Measurements from ENCODE around the gene PAQR9.

PAQR9 gene

DNA sequence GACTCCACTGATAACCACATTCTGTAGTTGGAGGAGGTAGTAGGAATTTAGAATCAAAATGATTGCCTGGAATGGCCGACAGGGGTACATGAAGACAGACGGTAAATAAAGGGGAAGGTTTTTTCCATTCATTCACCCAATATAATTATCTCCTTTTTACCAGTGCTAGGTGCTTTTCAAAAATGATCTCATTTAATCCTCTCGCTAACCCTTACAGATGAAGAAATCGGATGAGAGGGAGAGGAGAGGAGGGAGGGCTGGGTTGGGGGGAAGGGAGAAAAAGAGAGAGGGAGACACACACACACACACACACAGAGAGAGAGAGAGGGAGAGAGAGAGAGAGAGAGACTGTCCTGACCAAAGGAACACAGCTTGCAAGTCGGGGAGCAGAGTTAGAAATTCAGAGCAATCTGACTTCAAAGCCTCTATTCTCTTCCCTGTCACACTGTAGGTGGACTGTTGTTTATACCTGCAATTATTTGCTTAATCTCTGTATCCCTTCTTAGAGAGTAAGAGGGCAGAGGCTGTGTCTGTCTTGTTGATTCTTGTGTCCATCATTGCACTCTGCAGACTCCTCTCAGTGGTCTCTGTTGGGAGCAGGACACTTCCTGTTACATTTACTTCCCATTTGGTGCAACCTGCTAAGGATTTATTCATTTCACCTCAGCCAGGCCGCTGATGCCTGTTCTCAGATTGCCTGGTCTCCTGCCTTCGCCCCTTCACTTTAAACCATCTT lies 18.7 kb upstream of the PAQR9 start:
- no peak for DNase-seq (ENCODE audit: low spot score)

DNA sequence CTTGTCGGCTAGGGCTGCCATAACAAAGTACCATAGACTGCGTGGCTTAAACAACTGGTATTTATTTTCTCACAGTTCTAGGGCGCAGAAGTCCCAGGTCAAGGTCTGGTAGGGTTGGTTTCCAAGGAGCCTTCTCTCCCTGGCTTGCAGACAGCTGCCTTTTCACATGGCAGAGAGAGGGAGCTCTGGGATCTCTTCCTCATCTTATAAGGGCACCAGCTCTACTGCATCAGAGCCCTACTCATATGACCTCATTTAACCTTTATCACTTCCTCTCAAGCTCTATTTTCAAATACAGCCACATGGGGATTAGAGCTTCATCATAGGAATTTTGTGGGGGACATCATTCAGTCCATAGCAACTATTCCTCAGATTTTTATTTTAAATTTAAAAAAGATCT lies 17.6 kb upstream of the PAQR9 start:
- no peak for DNase-seq (ENCODE audit: low spot score)

DNA sequence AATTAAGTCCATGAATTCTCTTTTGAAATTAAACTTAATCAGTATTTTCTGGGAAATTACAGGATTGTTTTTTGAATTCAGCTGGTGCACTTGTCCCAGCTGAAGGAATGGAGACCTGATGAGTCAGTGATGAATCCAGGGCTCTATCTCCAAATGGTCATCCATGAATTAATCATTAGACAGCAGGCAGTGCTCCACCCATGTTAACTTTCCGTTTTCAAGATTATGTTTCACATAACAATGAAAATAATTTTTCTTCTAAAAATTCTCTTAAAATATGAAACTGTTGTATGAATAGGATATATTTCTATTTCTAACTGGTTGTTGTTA lies 13.9 kb upstream of the PAQR9 start:
- peak; percentile 84 for DNase-seq (ENCODE audit: low spot score)

DNA sequence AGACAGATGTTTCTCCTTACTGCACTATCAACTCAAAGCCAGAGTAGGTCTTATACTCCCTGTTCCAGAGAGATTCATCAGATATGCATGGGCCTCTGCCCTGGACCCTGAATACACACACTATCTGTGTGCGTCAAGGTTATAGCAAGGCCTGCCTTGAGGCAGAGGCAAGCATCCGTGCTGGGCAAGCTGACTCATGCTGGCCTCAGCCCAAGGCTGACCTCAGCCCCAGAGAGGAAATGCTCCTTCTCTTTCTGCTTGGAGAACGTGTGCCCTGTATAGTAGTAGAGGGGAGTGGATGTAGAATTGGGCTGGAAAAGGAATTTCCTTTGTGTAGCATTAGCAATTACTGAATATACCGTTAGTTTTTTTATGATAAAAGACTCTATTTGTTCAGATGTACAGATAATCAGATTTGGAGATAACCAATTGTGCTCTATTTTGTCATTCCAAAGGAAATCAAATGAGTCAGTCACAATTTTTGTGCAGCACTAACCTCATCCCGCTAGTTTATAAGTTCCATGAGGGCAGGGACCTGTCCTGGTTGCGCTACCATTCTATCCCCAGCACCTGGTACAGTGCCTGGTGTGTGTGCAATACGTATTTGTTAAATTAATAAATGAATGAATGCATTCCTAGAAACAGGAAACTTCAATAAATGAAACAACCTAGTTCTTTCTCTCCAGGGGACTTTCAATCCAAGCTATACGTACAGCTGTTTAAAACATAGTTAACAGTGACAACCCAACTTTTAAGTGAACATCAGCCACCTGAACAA lies 13.3 kb upstream of the PAQR9 start:
- peak; percentile 94 for DNase-seq (ENCODE audit: low spot score)

DNA sequence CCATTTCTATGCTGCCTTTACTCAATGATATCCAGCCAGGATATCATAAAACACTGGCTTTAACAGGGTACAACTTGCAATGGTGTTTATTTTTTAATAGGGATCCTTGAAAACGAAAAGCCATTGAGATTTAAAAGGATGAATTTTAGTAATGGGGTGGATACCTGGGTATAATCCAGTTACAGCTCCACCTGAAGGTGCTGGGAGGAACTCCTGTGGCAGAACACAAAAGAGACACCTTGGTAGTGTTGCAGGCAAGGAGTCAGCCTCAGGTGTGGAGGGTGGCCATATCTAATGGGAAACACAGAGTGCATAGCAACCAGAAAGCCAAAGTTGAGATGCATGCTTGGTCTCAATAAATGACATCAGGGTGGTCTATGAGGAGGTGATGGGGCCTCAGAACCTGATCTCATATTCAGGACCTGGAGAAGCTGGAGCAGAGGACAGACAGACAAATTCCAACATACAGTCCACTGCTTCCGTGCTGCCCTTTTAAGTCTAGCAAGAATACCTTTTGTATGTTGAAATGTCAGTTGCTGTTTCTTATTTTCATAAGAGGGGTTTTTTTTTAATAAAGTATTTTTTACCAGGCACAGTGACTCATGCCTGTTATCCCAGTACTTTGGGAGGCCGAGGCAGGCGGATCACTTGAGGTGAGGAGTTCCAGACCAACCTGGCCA lies 12.0 kb upstream of the PAQR9 start:
- DNase-seq (ENCODE audit: low spot score), result no peak

DNA sequence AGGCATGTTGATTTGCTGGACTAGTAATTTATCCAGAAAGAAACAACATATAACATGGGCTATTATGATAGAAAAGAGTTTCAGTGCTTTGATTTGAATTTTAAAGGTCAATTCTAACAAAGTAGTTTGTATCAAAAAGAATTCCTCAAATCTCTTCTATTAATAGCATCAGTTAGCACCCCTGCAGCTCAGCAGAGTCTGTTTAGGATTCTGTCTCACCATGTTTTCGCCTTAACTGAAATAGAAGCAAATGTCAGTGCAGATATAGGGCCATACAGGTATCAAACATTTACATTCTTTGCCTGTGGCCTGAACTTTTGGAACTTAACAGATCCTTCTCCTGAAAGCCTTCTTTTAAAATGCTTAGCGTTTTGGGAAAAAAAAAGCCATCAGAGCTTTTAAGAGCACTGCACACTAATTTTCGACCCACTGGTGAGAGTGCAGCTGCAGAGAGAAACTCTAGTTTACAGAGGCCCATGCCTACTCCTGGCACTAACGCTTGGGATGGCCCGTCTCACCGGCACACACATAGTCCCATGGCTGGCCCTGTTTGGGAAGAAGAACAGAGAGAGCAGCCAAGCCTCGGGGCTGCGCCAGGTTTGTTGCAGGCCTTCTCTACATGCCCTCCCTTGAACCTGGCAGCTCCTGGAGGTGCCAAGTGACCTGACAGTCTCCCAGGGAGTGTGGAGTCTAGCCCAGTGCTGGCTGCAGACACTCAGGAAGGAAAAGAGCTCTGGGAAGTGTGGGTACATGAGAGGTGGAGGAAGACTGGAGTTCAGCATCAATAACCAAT lies 9.9 kb upstream of the PAQR9 start:
- DNase-seq (ENCODE audit: low spot score), result no peak

DNA sequence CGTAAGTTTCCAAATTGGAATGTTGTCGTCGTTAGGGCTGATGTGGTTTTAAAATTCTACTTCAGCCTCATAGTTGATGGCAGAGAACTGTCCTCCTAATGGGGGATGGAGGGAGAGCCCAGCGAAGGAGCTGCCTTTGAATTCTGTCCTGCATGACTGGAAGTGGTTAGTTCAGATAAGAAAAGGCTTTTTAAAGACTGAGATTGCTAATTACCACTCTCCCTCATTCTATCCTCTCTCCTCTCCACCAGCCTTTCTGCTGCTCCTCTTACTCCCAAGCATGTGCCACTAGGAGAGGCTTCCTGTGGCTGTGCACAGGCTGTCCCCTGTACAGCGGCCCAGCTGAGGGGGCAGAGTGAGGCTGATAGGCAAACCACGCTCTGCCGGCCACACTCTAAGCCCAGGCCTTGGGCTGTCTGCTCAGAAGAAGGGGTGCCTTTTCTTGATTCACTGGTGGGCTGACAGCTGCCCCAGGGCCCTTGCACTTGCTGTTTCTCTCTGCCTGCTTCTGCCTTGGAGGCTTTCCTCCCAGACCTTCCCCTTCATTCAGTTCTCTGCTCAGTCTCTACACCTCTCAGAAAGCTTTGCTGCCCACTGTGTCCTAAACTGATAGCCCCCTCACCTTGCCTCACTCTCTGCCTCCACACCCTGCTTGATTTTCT lies 8.7 kb upstream of the PAQR9 start:
- DNase-seq (ENCODE audit: low spot score), result no peak

DNA sequence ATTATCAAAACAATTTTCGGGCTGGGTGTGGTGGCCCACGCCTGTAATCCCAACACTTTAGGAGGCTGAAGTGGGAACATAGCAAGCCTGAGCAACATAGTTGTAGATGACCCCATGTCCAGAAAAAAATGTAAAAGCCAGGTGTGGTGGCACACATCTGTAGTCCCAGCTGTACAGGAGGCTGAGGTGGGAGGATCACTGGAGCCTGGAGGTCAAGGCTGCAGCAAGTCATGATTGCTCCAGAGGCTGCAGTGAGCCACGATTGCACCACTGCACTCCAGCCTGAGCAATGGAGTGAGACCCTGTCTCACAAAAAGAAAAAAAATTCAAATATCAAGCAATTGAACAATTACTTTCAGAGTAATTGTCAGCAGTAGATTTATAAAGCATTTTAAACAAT lies 8.0 kb upstream of the PAQR9 start:
- DNase-seq (ENCODE audit: low spot score), result no peak

DNA sequence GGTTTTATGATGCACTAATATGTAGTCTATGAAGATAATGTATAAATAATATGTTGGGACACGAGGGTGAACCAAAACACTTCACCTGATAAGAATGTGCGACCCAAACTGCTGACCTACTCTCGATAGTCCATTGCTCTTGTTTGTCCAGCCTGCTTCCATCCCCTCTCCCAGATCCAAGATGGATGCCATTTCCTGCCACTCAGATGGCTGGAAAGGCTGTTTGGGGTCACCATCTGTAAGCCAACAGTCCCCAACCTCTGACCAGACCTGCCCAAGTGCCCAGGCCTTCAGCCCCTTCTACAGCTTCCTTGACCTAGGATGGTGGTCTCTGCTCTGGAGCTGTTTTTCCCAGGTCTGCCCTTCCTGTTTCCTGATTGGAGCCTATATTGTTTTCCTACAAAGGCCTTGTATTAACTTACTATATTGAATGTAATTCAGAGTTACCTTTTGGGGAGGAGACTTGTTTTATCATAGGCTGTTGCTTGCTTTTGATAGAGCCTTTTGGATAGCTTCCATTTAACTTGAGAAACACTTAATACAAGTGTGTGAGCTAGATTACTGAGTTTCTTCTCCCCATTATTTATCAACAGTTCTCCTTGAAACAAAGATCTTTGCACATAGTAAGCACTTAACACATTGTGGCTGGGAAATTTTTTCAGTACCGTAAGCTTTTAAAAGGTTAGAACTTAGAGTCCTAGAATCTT lies 5.0 kb upstream of the PAQR9 start:
- peak; percentile 89 for DNase-seq (ENCODE audit: low spot score)

DNA sequence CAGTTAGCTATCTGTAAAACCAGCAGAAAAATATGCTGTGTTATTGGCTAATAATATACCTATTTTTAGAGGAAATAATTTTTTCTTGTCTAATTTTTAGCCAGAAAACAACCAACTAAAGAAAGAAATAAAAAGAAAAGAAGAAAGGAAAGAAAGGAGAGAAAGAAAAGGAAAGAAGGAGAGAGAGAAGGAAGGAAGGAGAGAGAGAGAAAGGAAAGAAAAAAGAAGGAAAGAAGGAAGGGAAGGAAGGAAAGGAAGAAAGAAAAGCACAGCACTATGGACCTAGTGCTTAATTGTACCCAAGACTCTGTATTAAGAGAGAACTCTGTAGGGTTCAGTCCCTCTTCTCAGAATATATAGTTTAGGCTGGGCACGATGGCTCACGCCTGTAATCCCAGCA lies 3.3 kb upstream of the PAQR9 start:
- no peak for DNase-seq (ENCODE audit: low spot score)

DNA sequence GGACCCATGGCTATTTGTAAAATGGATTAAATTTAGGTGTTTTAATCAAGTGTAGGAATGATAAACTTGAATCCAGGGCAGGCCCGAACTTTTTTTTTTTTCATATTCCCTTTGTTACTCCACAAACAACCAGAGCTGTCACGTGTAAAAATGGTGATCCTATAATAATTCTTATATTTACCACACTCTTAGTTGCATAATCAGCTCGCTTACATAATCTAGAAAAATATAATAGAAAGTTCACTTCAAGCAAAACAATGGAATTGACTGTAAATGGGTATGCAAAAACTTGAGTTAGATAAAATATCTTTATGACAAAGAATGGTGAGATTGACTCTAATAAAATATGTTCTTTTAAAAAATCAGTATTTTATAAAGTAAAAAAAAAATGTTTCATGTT lies 2.1 kb upstream of the PAQR9 start:
- DNase-seq (ENCODE audit: low spot score), result no peak

DNA sequence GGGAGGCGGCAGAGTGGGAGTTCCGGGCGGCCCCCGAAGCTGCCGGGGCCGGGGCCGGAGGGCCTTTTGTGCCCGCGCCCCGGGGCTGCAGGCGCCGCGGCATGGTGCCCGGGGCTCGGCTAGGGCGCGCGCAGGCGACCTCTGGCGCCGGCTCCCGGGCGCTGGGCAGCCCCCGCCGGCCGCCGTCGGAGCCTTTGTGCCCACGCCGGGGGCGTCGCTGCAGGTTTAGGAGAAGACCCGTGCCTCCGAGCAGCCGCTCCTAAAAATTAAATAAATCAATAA lies 299 bp downstream of the PAQR9 start:
- DNase-seq (ENCODE audit: low spot score), result no peak

DNA sequence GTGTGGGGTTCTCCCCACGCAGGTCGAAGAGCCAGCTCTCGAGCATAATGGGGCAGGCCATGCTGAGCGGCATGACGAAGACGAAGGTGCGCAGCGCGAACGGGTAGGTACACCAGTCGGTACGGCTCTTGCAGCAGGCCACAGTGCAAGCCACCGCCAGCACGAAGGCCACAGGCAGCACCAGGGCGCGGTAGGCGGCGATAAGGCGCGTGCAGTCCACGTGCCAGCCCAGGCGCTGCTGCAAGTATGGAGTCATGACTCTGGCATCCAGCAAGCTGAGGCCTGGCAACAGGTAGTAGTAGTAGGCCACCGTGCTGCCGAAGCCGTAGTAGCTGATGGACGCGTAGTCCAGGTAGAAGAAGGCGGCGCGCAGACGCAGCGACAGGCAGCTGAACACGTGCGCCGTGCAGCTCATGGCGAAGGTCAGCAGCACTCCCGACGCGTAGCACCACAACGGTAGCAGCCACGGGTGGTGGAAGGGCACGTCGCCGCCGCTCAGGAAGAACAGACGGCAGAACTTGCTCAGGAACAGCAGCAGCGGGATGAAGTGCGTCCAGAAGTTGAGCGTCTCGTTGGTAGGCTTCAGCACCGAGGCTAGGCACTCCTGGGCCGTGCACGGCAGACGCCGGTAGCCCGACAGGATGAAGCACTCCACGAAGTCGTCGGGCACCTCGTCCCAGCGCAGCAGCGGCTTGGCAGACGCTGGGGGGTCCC lies 797 bp downstream of the PAQR9 start:
- no peak for DNase-seq (ENCODE audit: low spot score)

DNA sequence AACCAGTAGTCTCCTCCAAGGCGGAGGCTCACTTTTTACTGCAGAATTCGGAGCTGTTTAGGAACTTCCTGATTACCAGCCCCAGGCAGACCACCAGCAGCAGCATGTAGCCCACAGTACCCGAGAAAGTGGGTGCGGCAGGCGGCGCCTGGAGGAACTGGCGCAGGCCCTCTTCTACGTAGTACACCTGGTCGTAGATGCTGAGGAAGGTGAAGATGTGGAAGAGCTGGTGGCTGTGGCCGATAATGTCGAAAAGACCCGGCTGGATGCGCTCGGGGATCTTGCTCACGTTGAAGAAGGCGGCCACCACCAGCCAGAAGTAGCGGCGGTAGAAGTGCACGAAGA lies 1.3 kb downstream of the PAQR9 start:
- no peak for DNase-seq (ENCODE audit: low spot score)

DNA sequence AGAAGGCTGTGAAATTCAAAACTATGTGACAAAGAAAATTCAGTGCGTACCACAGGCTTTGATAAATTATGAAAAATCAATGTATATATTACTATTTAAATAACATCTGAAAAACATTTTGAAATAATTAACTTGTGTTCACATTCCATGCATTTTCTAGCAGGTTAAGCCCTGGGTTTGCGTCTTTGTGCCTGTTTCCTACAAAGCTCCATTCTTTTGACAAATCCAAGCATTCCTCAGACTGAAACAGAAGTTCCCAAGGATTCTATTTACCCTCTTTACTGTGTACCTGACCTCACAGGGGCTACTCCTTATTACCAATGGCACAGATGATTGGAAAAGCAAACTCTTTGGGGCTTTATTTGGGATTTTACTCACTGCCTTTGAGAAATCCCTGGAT lies 1.9 kb downstream of the PAQR9 start:
- DNase-seq (ENCODE audit: low spot score), result no peak

DNA sequence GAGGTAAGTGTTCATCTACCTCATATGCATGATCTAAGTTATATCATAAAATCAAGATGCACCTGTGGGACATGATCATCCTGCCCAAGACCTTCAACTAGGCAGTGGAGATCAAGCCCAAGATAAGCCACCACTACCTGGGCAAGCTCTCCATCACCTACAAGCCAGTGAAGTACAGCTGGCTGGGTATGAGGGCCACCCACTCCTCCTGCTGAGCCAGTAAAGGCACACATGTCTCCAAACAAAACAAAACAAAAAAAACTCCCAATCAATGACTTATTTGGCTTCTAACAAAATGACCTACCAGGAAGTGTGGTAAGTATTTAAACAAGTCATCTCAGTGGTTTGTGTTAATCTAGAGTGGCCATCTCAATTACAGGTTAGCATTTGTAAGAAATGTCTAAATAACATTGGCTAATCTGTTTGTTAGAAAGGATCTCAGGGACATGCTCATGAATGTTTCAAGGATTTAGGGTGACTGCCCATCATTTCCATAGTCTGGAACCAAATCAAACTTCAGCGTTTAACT lies 3.1 kb downstream of the PAQR9 start:
- no peak for DNase-seq (ENCODE audit: low spot score)

DNA sequence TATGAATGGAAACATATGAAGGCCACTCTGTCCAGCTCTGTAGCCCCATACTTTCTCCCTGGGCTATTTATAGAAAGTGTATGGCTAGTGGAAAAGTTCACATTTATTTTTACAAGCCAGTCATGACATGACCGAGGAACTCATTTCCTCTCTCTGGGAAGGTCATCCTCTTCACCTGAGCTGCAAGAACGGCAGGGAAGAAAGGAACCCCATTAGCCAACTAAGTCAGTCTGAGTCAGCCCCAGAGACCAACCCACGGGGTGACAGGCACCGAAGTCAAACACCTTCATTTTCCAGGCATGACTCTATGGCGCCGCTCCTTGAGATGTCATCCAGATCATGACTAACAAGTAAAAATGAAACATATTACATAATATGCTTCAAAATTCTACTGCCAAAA lies 4.8 kb downstream of the PAQR9 start:
- peak; percentile 63 for DNase-seq (ENCODE audit: low spot score)

DNA sequence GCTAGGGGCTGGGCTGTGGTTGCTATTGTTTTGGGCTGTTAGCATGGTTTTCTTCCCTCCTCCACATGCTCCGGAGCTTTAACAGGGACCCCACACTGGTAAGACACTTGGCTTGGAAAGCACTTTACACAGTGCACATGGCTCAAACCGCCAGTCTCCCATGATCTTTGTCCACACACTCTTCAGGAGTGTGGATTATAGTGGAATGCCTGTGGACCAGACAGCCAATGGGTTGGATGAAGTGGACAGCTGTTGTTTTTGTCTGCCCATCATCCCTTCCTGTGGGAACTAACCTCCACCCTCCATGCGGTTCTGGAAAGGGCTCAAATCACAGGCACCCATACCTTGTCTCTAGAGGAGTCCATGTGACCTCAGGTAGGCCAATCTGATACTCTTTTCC lies 10.0 kb downstream of the PAQR9 start:
- no peak for DNase-seq (ENCODE audit: low spot score)

DNA sequence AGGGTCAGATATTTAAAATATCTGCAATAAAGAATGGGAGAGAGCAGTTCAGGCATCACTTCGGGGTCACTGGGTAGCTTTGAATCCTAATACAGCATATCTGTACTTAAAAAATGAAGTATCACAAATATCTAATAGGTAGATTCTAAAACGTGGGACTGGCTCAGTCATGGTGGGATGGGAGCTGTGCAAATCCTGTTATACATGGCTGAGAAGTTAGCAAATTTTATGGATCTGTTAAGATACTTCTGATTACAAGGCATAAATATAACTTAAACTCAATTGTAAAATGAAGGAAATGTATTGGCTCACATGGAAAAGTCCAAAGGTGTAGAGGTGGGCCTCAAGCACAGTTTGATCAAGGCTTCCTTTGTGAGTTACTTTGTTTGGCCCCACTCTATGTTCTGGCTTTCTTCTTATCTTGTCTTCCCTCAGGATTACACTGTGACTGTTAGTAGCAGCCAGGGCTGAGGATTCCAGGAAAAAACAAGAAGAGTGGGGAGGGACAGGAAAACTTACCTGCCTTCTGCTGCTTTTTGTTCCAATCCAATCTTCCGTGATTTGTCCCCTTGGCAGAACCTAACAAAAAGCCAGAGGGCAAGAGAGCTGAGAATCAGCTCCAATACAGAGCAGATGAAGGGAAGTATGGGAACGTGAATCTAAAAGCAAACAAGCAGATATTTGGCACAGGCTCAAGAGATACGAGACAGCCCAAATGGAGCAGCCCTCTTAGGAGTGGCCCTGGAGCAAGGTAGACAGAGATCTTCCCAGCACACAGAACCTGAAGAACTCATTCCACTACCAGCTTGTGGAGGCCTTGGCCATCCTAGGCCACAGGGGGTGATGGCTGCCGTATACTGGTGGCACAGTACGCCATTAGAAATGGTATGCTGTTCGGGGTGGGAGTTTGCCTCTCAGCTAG lies 10.9 kb downstream of the PAQR9 start:
- DNase-seq (ENCODE audit: low spot score), result peak; percentile 63

DNA sequence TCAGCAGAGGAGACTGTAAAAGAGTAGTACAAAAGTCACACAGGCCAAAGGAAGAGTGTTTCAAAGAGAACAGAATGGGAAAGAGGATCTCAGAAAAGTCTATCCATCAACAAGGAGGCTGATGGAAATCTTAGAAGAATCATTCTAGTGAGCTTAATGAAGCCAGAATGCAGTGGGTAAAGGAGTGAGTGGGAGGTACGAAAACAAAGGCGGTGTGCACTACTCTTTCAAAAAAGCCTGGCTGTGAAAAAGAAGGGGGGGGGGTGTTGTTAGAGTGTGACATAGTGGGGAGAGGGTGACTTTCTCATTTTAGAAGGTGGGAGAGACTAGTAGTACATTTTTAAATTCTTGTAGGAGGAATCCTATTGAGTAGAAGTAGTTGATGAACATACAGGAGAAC lies 11.7 kb downstream of the PAQR9 start:
- no peak for DNase-seq (ENCODE audit: low spot score)

Measured in hematopoietic multipotent progenitor cell treated with erythropoietin and hydrocortisone succinate and interleukin-3 and kit ligand, for 15 days (in vitro differentiated cells).